ENCODE results near the gene NLGN1. TPM values are rescaled to one million over a fixed set of nuclear protein-coding genes. Genes with fewer than 3 reads are reported as not detected.

NLGN1 gene
- total RNA-seq, 2 donors from 2014 or later, result 0.67 to 1.3 TPM

DNA sequence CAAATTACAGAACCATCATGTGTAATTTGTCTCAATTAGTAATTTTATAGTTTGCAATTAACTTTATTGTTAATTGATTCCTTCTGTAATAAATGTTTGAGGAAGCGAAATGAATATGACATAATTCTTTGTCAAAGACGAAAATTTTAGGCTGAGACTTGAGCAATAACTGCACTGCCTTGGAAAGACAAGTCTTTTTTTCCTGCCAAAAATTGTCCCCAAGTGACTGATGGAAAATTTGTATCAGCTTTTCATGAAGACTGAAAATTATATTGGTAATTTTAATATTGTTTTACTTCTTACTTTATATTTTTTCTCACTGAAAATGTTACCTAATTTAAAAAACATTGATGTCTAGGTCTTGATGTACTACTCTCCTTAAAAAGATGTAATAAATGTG lies 622.6 kb downstream of the NLGN1 start:
- Histone ChIP-seq H3K9me3 (no peaks in the 10 kb centered on the region), H3K4me3 (no peak overlapping the region), H3K27ac (no peak overlapping the region), H3K27me3 (no peaks in the 10 kb centered on the region), H3K9ac (ENCODE audit: low read depth in 2 of 2, low read length in 2 of 2) (no peak overlapping the region), H3K36me3 (no peaks in the 10 kb centered on the region), H3K4me1 (no peaks in the 10 kb centered on the region)
- TF ChIP-seq, protein P1, sequence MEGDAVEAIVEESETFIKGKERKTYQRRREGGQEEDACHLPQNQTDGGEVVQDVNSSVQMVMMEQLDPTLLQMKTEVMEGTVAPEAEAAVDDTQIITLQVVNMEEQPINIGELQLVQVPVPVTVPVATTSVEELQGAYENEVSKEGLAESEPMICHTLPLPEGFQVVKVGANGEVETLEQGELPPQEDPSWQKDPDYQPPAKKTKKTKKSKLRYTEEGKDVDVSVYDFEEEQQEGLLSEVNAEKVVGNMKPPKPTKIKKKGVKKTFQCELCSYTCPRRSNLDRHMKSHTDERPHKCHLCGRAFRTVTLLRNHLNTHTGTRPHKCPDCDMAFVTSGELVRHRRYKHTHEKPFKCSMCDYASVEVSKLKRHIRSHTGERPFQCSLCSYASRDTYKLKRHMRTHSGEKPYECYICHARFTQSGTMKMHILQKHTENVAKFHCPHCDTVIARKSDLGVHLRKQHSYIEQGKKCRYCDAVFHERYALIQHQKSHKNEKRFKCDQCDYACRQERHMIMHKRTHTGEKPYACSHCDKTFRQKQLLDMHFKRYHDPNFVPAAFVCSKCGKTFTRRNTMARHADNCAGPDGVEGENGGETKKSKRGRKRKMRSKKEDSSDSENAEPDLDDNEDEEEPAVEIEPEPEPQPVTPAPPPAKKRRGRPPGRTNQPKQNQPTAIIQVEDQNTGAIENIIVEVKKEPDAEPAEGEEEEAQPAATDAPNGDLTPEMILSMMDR (IDR thresholded peaks at IDR 0.05), result no peak
- DNase-seq, result no peak
- intact Hi-C loops (cut with DNase I), result no loop called here

DNA sequence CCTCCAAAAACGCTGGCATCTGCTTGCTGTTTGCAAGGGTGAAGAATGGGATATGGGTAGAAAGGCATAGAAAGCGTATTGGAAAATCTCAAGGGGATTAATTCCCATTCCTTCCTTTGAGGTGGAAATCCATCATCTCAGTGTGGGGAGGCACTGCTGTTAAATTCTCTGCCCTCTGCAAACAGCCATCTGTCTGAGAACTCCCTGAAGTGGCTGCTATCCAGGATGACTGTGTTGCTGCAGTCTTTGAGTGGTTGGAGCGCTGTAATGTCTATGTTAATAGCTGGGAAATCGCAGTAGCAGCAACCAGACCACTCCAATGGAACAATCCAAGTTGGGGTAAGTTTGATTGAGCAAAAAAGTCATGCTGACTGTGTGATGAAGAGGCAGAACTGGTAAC lies 625.9 kb downstream of the NLGN1 start:
- Histone ChIP-seq H3K36me3 (no peaks in the 10 kb centered on the region), H3K27me3 (no peaks in the 10 kb centered on the region), H3K9ac (ENCODE audit: low read depth in 2 of 2, low read length in 2 of 2) (no peak overlapping the region), H3K9me3 (no peaks in the 10 kb centered on the region), H3K4me3 (no peak overlapping the region), H3K4me1 (no peaks in the 10 kb centered on the region), H3K27ac (no peak overlapping the region)
- no peak for DNase-seq
- TF ChIP-seq, protein P1 (IDR thresholded peaks at IDR 0.05), result no peak
- intact Hi-C loops (cut with DNase I), result no loop called here

DNA sequence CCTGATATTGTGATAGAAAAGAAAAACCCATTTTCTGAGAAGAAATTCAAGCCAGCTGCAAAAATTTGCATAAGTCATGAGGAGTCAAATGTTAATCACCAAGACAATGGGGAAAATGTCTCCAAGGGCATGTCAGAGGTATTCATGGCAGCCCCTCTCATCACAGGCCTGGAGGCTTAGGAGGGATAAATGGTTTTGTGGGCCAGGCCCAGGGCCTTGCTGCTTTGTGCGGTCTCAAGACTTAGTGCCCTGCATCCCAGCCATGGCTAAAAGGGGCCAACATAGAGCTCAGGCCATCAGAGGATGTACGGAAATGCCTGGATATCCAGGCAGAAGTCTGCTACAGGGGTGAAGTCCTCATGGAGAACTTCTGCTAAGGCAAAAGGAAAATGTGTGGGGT lies 631.1 kb downstream of the NLGN1 start:
- intact Hi-C loops (cut with DNase I), result no loop called here
- H3K27me3 ChIP-seq, result no peaks in the 10 kb centered on the region
- TF ChIP-seq, protein P1 (IDR thresholded peaks at IDR 0.05), result no peak
- no peaks in the 10 kb centered on the region for H3K9me3 ChIP-seq
- no peaks in the 10 kb centered on the region for H3K36me3 ChIP-seq
- H3K9ac ChIP-seq (ENCODE audit: low read depth in 2 of 2, low read length in 2 of 2), result no peak overlapping the region
- no peak overlapping the region for H3K27ac ChIP-seq
- H3K4me1 ChIP-seq, result no peaks in the 10 kb centered on the region
- DNase-seq, result no peak
- no peak overlapping the region for H3K4me3 ChIP-seq

DNA sequence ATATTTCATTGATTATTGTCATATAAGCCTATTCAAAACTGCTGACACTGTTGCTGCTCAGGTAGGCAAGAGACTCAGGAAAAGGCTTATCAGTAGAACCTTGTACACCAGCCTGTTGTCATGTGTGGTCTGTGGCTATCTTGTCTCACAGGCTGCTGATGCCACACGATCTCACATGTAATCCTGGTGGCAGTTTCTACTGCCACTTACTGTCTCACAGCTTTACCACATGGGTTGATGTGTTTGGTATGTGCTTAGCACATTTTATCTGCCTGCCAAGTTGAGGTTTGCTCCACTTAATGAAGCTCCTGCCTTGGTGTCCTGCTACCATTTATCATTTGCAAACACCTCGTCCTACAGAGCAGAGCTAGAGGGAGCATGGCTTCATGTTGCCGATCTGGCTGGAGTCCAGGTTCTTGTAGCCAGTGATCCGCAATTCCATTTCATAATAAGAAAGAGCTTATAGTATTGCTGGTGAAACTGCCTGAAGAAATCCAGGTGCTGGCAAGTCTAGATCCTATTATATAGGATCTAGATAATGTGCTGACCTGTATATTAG lies 637.9 kb downstream of the NLGN1 start:
- Histone ChIP-seq H3K27ac (no peak overlapping the region), H3K27me3 (no peaks in the 10 kb centered on the region), H3K4me1 (no peaks in the 10 kb centered on the region), H3K9ac (ENCODE audit: low read depth in 2 of 2, low read length in 2 of 2) (no peak overlapping the region), H3K9me3 (no peaks in the 10 kb centered on the region), H3K4me3 (no peak overlapping the region), H3K36me3 (no peaks in the 10 kb centered on the region)
- TF ChIP-seq, protein P1 (IDR thresholded peaks at IDR 0.05), result no peak
- DNase-seq, result no peak
- intact Hi-C loops (cut with DNase I), result no loop called here

DNA sequence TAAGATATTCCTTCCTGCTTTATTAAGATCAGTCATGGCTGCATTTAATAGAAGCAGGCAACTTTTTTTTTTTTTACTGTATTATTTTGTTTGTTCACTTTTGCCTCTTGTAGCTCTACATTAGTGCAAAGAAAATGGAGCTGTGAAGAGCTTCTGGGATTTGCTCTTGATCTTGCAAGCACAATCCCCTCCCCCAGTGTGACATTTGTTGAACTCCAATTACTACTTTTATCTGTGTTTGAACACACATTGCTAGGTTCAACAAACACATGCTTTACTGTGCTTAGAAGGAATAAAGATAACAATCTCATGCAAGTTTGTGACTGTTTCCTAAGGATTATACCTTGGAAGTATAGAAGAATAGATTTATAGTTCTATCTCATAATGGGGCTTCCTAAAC lies 648.8 kb downstream of the NLGN1 start:
- intact Hi-C loops (cut with DNase I), result no loop called here

More for the DNA sequence above, 648.8 kb downstream of the NLGN1 start:
- no peaks in the 10 kb centered on the region for H3K4me1 ChIP-seq
- no peaks in the 10 kb centered on the region for H3K36me3 ChIP-seq
- H3K27ac ChIP-seq, result no peak overlapping the region
- H3K9me3 ChIP-seq, result no peaks in the 10 kb centered on the region
- no peak for DNase-seq
- TF ChIP-seq, protein P1 (IDR thresholded peaks at IDR 0.05), result no peak
- no peak overlapping the region for H3K4me3 ChIP-seq
- H3K9ac ChIP-seq (ENCODE audit: low read depth in 2 of 2, low read length in 2 of 2), result no peak overlapping the region
- no peaks in the 10 kb centered on the region for H3K27me3 ChIP-seq
